ENCODE data around the gene ABHD16A. TPM values are rescaled to one million over a fixed set of nuclear protein-coding genes. Genes with fewer than 3 reads are reported as not detected.

ABHD16A gene
- total and polyA plus RNA-seq, 2 of the 13 experiments (the other 11 are each of a cell fraction or from before 2014, with no cell fraction given), result 43.5 to 45.4 TPM

- peak; percentile 68; the same call in 1 of the 2 replicates for TF ChIP-seq ZNF646 (CRISPR knock-in tag; IDR thresholded peaks at IDR 0.05)
- no peak; the same call in 1 of the 2 replicates for TF ChIP-seq HOXA5 (CRISPR knock-in tag; IDR thresholded peaks at IDR 0.05)
- TF ChIP-seq MEIS1 (CRISPR knock-in tag; IDR thresholded peaks at IDR 0.05; ENCODE audit: borderline replicate concordance), result peak; percentile 87; the same call in 1 of the 2 replicates
- no peak for TF ChIP-seq ISX (CRISPR knock-in tag; conservative IDR thresholded peaks at IDR 0.05)
- no peak for TF ChIP-seq ONECUT2 (CRISPR knock-in tag; IDR thresholded peaks at IDR 0.05)
- no peak for TF ChIP-seq MLLT10 (CRISPR knock-in tag; IDR thresholded peaks at IDR 0.05)
- no peak for TF ChIP-seq CTCF (CRISPR knock-in tag; IDR thresholded peaks at IDR 0.05)
- no peak for TF ChIP-seq HDAC6 (IDR thresholded peaks at IDR 0.05; ENCODE audit: low read depth, low read length)
- no peak for TF ChIP-seq SETDB1 (CRISPR knock-in tag; IDR thresholded peaks at IDR 0.05; ENCODE audit: borderline replicate concordance)
- no peak for TF ChIP-seq DNMT1 (CRISPR knock-in tag; IDR thresholded peaks at IDR 0.05)
- no peak for TF ChIP-seq ZNF576 (CRISPR knock-in tag; IDR thresholded peaks at IDR 0.05)
- no peak for TF ChIP-seq SMARCE1 (IDR thresholded peaks at IDR 0.05; ENCODE audit: borderline replicate concordance)
- TF ChIP-seq ZFP82 (CRISPR knock-in tag; IDR thresholded peaks at IDR 0.05; ENCODE audit: borderline replicate concordance), result no peak
- no peak for TF ChIP-seq NPAS2 (CRISPR knock-in tag; IDR thresholded peaks at IDR 0.05; ENCODE audit: borderline replicate concordance)
- no peak; the same call in 1 of the 2 replicates for TF ChIP-seq KLF9 (CRISPR knock-in tag; IDR thresholded peaks at IDR 0.05; ENCODE audit: low read depth)
- no peak for TF ChIP-seq EZH2 (conservative IDR thresholded peaks at IDR 0.05; ENCODE audit: low read depth, low read length)
- peak; percentile 35; the same call in 1 of the 2 replicates for TF ChIP-seq MED13 (CRISPR knock-in tag; IDR thresholded peaks at IDR 0.05)
- TF ChIP-seq NRL (CRISPR knock-in tag; IDR thresholded peaks at IDR 0.05; ENCODE audit: borderline replicate concordance), result no peak
- TF ChIP-seq DDIT3 (CRISPR knock-in tag; IDR thresholded peaks at IDR 0.05), result no peak
- TF ChIP-seq ZNF691 (CRISPR knock-in tag; IDR thresholded peaks at IDR 0.05; ENCODE audit: borderline replicate concordance, low read depth), result no peak
Measured at GRCh38 chr6:31737315-31737990, 34.3 kb upstream of the ABHD16A start (continued).
